HG02938 (cell line): ENCODE data around the gene MRPL30.
"Not testable (repeated sequence)": the region's sequence is repeated elsewhere in the genome, so short reads cannot be mapped to it uniquely, and the experiment has no call there.

Experiments
- ATAC-seq: cut with Tn5 transposase; IDR thresholded peaks from one replicate; pipeline ENCODE4 v1.9.1; 2021; ENCODE audit warnings: mild to moderate bottlenecking, moderate library complexity; ENCODE audit not compliant: unreplicated experiment

Gene MRPL30

GRCh38 chr2:99183025-99183424 lies 2.0 kb downstream of the MRPL30 start:
- no peak for ATAC-seq

- no peak for ATAC-seq
Observed at GRCh38 chr2:99184811-99185210, 3.8 kb downstream of the MRPL30 start.

GRCh38 chr2:99187011-99187410 lies 6.0 kb downstream of the MRPL30 start:
- no peak for ATAC-seq

- ATAC-seq, result no peak
Observed at GRCh38 chr2:99188357-99188756, 7.4 kb downstream of the MRPL30 start.

- ATAC-seq, result no peak
Observed at GRCh38 chr2:99190548-99190947, 9.6 kb downstream of the MRPL30 start.

GRCh38 chr2:99192364-99192763 lies 11.4 kb downstream of the MRPL30 start:
- ATAC-seq, result not testable (repeated sequence)

- no peak for ATAC-seq
Observed at GRCh38 chr2:99198103-99198841, 17.3 kb downstream of the MRPL30 start.

GRCh38 chr2:99200076-99200800 lies 19.3 kb downstream of the MRPL30 start:
- ATAC-seq, result no peak

- ATAC-seq, result no peak
Observed at GRCh38 chr2:99201959-99202678, 21.1 kb downstream of the MRPL30 start.

GRCh38 chr2:99205491-99205890 lies 24.5 kb downstream of the MRPL30 start:
- no peak for ATAC-seq

GRCh38 chr2:99216096-99216495 lies 35.1 kb downstream of the MRPL30 start:
- ATAC-seq, result no peak

- no peak for ATAC-seq
Observed at GRCh38 chr2:99217929-99218501, 37.0 kb downstream of the MRPL30 start.

- ATAC-seq, result not testable (repeated sequence)
Observed at GRCh38 chr2:99233177-99233576, 52.2 kb downstream of the MRPL30 start.

- no peak for ATAC-seq
Observed at GRCh38 chr2:99238599-99238998, 57.6 kb downstream of the MRPL30 start.

- ATAC-seq, result no peak
Observed at GRCh38 chr2:99240431-99240830, 59.4 kb downstream of the MRPL30 start.

- no peak for ATAC-seq
Observed at GRCh38 chr2:99242151-99242550, 61.2 kb downstream of the MRPL30 start.
